GM18508 (cell line): ENCODE data around the gene ABHD5.

Experiments
- ATAC-seq: cut with Tn5 transposase; IDR thresholded peaks from one replicate; pipeline ENCODE4 v1.9.1; 2021; ENCODE audit warnings: moderate number of reproducible peaks; ENCODE audit not compliant: insufficient read depth, unreplicated experiment

The ABHD5 gene

GRCh38 chr3:43709022-43709421, 18.3 kb downstream of the ABHD5 start:
- no peak for ATAC-seq

GRCh38 chr3:43710607-43711006, 19.9 kb downstream of the ABHD5 start:
- no peak for ATAC-seq

- ATAC-seq: no peak
These were observed 27.6 kb downstream of the ABHD5 start for GRCh38 chr3:43718296-43718695.

- ATAC-seq: no peak
These were observed 32.5 kb downstream of the ABHD5 start for GRCh38 chr3:43723121-43723734.

GRCh38 chr3:43726521-43726920, 35.8 kb downstream of the ABHD5 start:
- no peak for ATAC-seq

GRCh38 chr3:43727930-43728329, 37.2 kb downstream of the ABHD5 start:
- ATAC-seq: no peak

GRCh38 chr3:43728476-43728875, 37.7 kb downstream of the ABHD5 start:
- ATAC-seq: no peak

GRCh38 chr3:43728947-43729346, 38.2 kb downstream of the ABHD5 start:
- no peak for ATAC-seq

- ATAC-seq: no peak
These were observed 39.1 kb downstream of the ABHD5 start for GRCh38 chr3:43729707-43730414.

GRCh38 chr3:43732747-43733425, 42.1 kb downstream of the ABHD5 start:
- ATAC-seq: no peak

GRCh38 chr3:43733459-43734384, 43.0 kb downstream of the ABHD5 start:
- no peak for ATAC-seq

GRCh38 chr3:43734685-43735084, 43.9 kb downstream of the ABHD5 start:
- no peak for ATAC-seq

- ATAC-seq: no peak
These were observed 44.9 kb downstream of the ABHD5 start for GRCh38 chr3:43735618-43736017.

GRCh38 chr3:43736558-43737440, 46.1 kb downstream of the ABHD5 start:
- no peak for ATAC-seq

- no peak for ATAC-seq
These were observed 47.6 kb downstream of the ABHD5 start for GRCh38 chr3:43738305-43738704.

- ATAC-seq: no peak
These were observed 52.2 kb downstream of the ABHD5 start for GRCh38 chr3:43742920-43743319.

GRCh38 chr3:43747641-43748040, 56.9 kb downstream of the ABHD5 start:
- ATAC-seq: no peak

- ATAC-seq: no peak
These were observed 57.4 kb downstream of the ABHD5 start for GRCh38 chr3:43748179-43748578.

GRCh38 chr3:43748645-43749044, 57.9 kb downstream of the ABHD5 start:
- ATAC-seq: no peak

GRCh38 chr3:43752905-43753304, 62.2 kb downstream of the ABHD5 start:
- ATAC-seq: no peak
